K562 (cell line): ENCODE results near the gene PDE5A. TPM values are rescaled to one million over a fixed set of nuclear protein-coding genes. Genes with fewer than 3 reads are reported as not detected.

Experiments
- ATAC-seq: fragments of 200-7000 bp; cut with Tn5 transposase; 3 replicates; pipeline ENCODE4 v1.9.1; 2020; ENCODE audit warnings: moderate library complexity
- BruUV-seq: library from RNA; stranded (reverse); fragments of 400-500 nt; replicated peaks from 2 replicates; lab custom pipeline; 2021; lab: Mats Ljungman, UMichigan
- CTCF ChIA-PET: fragments of 300-600 bp; formaldehyde crosslinking; extraction: SDS; loops from one replicate; lab custom pipeline; 2021; ENCODE audit warnings: low intra/inter-chr PET ratio; lab: Yijun Ruan, JAX
- POLR2A ChIA-PET: fragments of 300-600, 350-650 bp; sonication (Branson Sonifier 250); formaldehyde crosslinking; extraction: SDS; loops from one replicate; lab custom pipeline; 2021; ENCODE audit warnings: antibody characterized with exemption, inconsistent platforms; lab: Yijun Ruan, JAX
- DNase-seq, 4 experiments: peaks; one replicate each; pipeline versions ENCODE4 v3.0.0 to v3.0.0-alpha.2; 2011 to 2018; ENCODE audit warnings: low spot score in 3 of 4, mixed read lengths in 3 of 4; ENCODE audit errors: extremely low read depth in 1 of 4
- FAIRE-seq: peaks from 2 replicates; lab custom pipeline; 2011; peaks lifted over from hg19 to GRCh38; lab: Jason Lieb, UNC
- H2AFZ ChIP-seq: 2 replicates; pipeline ENCODE4 v1.6.0; 2011; ENCODE audit warnings: low read depth, low read length, control low read depth, inconsistent platforms
- H3K27ac ChIP-seq: fragments of 200-600 bp; 3 replicates; pipeline ENCODE4 v1.8.0; 2011; ENCODE audit warnings: low read depth, mild to moderate bottlenecking, control low read depth, inconsistent platforms, low read length, moderate library complexity, mixed read lengths; ENCODE audit errors: extremely low read depth
- H3K27me3 ChIP-seq, 2 experiments: fragments of 300-600 bp in 1 of 2; 2 replicates in 1 of 2; 3 replicates in 1 of 2; pipeline versions ENCODE4 v1.6.0 to v1.8.0; 2011; ENCODE audit warnings: inconsistent platforms in 2 of 2, low read length in 2 of 2, mild to moderate bottlenecking in 1 of 2, mixed read lengths in 1 of 2, moderate library complexity in 1 of 2; ENCODE audit not compliant: control insufficient read depth in 2 of 2, insufficient read depth in 2 of 2
- H3K36me3 ChIP-seq: fragments of 300-600 bp; 3 replicates; pipeline ENCODE4 v1.8.0; 2011; ENCODE audit warnings: mild to moderate bottlenecking, low read length, inconsistent platforms; ENCODE audit not compliant: control insufficient read depth, insufficient read depth
- H3K4me1 ChIP-seq, 2 experiments: fragments of 200-600 bp in 1 of 2; replicated peaks in 1 of 2; 2 replicates in 1 of 2; 3 replicates in 1 of 2; pipeline versions ENCODE4 v1.5.1 to v1.8.0; 2011; ENCODE audit warnings: inconsistent platforms in 2 of 2, low read length in 2 of 2, mild to moderate bottlenecking in 1 of 2, mixed read lengths in 1 of 2, moderate library complexity in 1 of 2; ENCODE audit not compliant: control insufficient read depth in 2 of 2, insufficient read depth in 2 of 2
- H3K4me2 ChIP-seq: 2 replicates; pipeline ENCODE4 v1.6.1; 2011; ENCODE audit warnings: low read length, control low read depth, inconsistent platforms, mixed read lengths; ENCODE audit not compliant: insufficient read depth
- H3K4me3 ChIP-seq: fragments of 200-600 bp; sonication (generic), shearing (Covaris generic); 2 replicates; pipeline ENCODE4 v1.5.1; 2016; ENCODE audit warnings: control low read depth, inconsistent platforms
- H3K79me2 ChIP-seq: fragments of 200-600 bp; 3 replicates; pipeline ENCODE4 v1.8.0; 2011; ENCODE audit warnings: low read length, inconsistent platforms; ENCODE audit not compliant: control insufficient read depth, insufficient read depth
- H3K9ac ChIP-seq, 2 experiments: 2 replicates each; pipeline versions ENCODE4 v1.6.0 to v1.6.1; 2011; ENCODE audit warnings: low read depth in 2 of 2, low read length in 2 of 2, control low read depth in 1 of 2, inconsistent platforms in 1 of 2, mild to moderate bottlenecking in 1 of 2, mixed read lengths in 1 of 2; ENCODE audit not compliant: insufficient read depth in 1 of 2
- H3K9me1 ChIP-seq: one replicate; pipeline ENCODE4 v1.6.0; 2011; ENCODE audit warnings: inconsistent platforms, mild to moderate bottlenecking, low read length, moderate library complexity; ENCODE audit not compliant: control insufficient read depth, insufficient read depth
- H3K9me3 ChIP-seq: replicated peaks from 2 replicates; pipeline ENCODE4 v1.5.1; 2011; ENCODE audit warnings: low read depth, low read length, inconsistent platforms; ENCODE audit not compliant: control insufficient read depth, insufficient read depth
- H4K20me1 ChIP-seq: replicated peaks from 2 replicates; pipeline ENCODE4 v1.6.1; 2011; ENCODE audit warnings: low read length, inconsistent platforms, mixed read lengths; ENCODE audit not compliant: control insufficient read depth, insufficient read depth
- LEF1 ChIP-seq: fragments of 450-650 bp; IDR thresholded peaks from 2 replicates; pipeline ENCODE4 v1.6.1; 2016; ENCODE audit warnings: mild to moderate bottlenecking
- MCM7 ChIP-seq, 2 experiments: fragments of 450-650 bp; IDR thresholded peaks; 2 replicates each; pipeline ENCODE4 v1.6.1; 2016 to 2018
- MIER1 ChIP-seq: fragments of 450-650 bp; IDR thresholded peaks from 2 replicates; pipeline ENCODE4 v1.6.1; 2016; ENCODE audit warnings: antibody characterized with exemption, mild to moderate bottlenecking, low read depth
- POLR2AphosphoS5 ChIP-seq: IDR thresholded peaks from 2 replicates; pipeline ENCODE4 v1.6.1; 2011; ENCODE audit warnings: mild to moderate bottlenecking, low read depth, low read length, moderate library complexity; ENCODE audit not compliant: control insufficient read depth, insufficient read depth
- RBM14 ChIP-seq: fragments of 200-400 bp; formaldehyde crosslinking; IDR thresholded peaks from 2 replicates; pipeline ENCODE4 v1.6.1; 2018; ENCODE audit warnings: low read depth, mild to moderate bottlenecking, low read length, moderate library complexity, borderline replicate concordance; ENCODE audit not compliant: insufficient read depth
- RBM25 ChIP-seq: fragments of 200-400 bp; formaldehyde crosslinking; IDR thresholded peaks from 2 replicates; pipeline ENCODE4 v1.6.1; 2018; ENCODE audit warnings: low read length, low read depth, moderate library complexity; ENCODE audit not compliant: severe bottlenecking
- SUPT5H ChIP-seq: fragments of 450-650 bp; IDR thresholded peaks from 2 replicates; pipeline ENCODE4 v1.6.1; 2016
- in situ Hi-C: fragments of 300-500 bp; cut with MboI; formaldehyde crosslinking; loops from 4 replicates; pipeline ENCODE4 v1.15.0; 2018; ENCODE audit warnings: inconsistent platforms, mixed read lengths
- intact Hi-C: fragments of 100-400 bp; cut with micrococcal nuclease; formaldehyde crosslinking; loops from 2 replicates; pipeline ENCODE4 v1.14.2; 2022
- polyA plus RNA-seq, 8 experiments: library from polyadenylated mRNA; depleted of rRNA in 4 of 8; stranded (reverse) in 5 of 8; unstranded in 3 of 8; fragments of >200 nt; fragmentation: Nextera tagmentation in 2 of 8; fragmentation: Illumina TruSeq in 1 of 8; extraction: Ambion mirVana in 2 of 8; extraction: Trizol in 1 of 8; gene quantifications; 2 replicates each; pipeline versions ENCODE4 v1.2.1 to v1.2.3, GENCODE V29; 2011 to 2014; ENCODE audit warnings: inconsistent platforms in 1 of 8, missing spikeins in 1 of 8
- total RNA-seq, 7 experiments: library from RNA; depleted of rRNA in 6 of 7; stranded (reverse); fragments of >200 nt in 6 of 7; fragmentation: Illumina TruSeq in 2 of 7; extraction: Trizol in 2 of 7; gene quantifications; 2 replicates each; pipeline versions ENCODE4 v1.2.1 to v1.2.3, GENCODE V29; 2011 to 2021; ENCODE audit warnings: low replicate concordance in 1 of 7
- TF ChIP-seq, protein P1 (sequence below): fragments of 250-450 bp; sonication (Bioruptor Pico); IDR thresholded peaks from 2 replicates; pipeline ENCODE4 v1.8.0; 2022; ENCODE audit warnings: inconsistent platforms
- TF ChIP-seq, protein P2 (sequence below): fragments of 250-450 bp; sonication (Bioruptor Pico); IDR thresholded peaks from 2 replicates; pipeline ENCODE4 v1.8.0; 2021; ENCODE audit warnings: moderate library complexity, mild to moderate bottlenecking, inconsistent platforms
- TF ChIP-seq, protein P3 (sequence below), 2 experiments: fragments of 150-350 bp in 1 of 2; IDR thresholded peaks; 2 replicates each; pipeline ENCODE4 v1.6.1; 2012 to 2016; ENCODE audit warnings: low read depth in 2 of 2, low read length in 2 of 2, mild to moderate bottlenecking in 1 of 2, moderate library complexity in 1 of 2
- TF ChIP-seq, protein P4 (sequence below): fragments of 250-450 bp; sonication (Bioruptor Pico); IDR thresholded peaks from 2 replicates; pipeline ENCODE4 v1.4.0; 2020; ENCODE audit warnings: mild to moderate bottlenecking

PDE5A gene
- total and polyA plus RNA-seq, 9 of the 15 experiments (the other 6 are each of a cell fraction or from before 2014, with no cell fraction given): 0.07 to 1.9 (median 0.29) TPM

DNA sequence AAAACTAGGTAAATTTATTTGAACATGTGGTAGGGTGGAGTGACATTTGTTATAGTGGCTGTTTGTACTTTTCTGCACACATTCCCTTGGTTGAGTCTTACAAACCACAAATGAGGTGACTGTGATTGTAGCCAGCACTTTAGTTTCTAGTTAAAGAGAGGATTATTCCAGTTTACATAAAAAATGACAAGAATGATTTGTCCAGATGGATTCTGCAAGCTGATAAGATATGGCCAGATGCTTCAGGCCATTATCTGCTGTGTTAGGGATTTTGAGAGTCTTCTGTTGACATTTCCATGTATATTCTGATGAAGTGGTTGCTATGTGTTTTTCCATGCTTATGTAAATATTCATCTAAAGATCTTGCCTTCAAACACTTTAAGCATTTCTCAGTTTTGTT, 31.0 kb upstream of the PDE5A start:
- H3K79me2 ChIP-seq: no peaks in the 10 kb centered on the region
- ATAC-seq (no peak), FAIRE-seq (no peak), DNase-seq (no peak)
- intact Hi-C loops: no loop called here
- H3K4me1 ChIP-seq: no peaks in the 10 kb centered on the region
- H3K27ac ChIP-seq: no peak overlapping the region
- ChIA-PET POLR2A (no interaction called here), CTCF (no interaction called here)
- no peak overlapping the region for H3K9ac ChIP-seq
- no peaks in the 10 kb centered on the region for H3K27me3 ChIP-seq
- H3K9me3 ChIP-seq: no peaks in the 10 kb centered on the region
- no peaks in the 10 kb centered on the region for H3K9me1 ChIP-seq
- H4K20me1 ChIP-seq: no peaks in the 10 kb centered on the region
- H3K4me2 ChIP-seq: no peak overlapping the region
- TF ChIP-seq SUPT5H: no peak
- TF ChIP-seq MCM7 (IDR thresholded peaks at IDR 0.05): no peak
- TF ChIP-seq, protein P1, sequence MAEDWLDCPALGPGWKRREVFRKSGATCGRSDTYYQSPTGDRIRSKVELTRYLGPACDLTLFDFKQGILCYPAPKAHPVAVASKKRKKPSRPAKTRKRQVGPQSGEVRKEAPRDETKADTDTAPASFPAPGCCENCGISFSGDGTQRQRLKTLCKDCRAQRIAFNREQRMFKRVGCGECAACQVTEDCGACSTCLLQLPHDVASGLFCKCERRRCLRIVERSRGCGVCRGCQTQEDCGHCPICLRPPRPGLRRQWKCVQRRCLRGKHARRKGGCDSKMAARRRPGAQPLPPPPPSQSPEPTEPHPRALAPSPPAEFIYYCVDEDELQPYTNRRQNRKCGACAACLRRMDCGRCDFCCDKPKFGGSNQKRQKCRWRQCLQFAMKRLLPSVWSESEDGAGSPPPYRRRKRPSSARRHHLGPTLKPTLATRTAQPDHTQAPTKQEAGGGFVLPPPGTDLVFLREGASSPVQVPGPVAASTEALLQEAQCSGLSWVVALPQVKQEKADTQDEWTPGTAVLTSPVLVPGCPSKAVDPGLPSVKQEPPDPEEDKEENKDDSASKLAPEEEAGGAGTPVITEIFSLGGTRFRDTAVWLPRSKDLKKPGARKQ (CRISPR knock-in tag): no peak
- TF ChIP-seq, protein P2, sequence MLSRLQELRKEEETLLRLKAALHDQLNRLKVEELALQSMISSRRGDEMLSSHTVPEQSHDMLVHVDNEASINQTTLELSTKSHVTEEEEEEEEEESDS (CRISPR knock-in tag): no peak
- no peak for TF ChIP-seq RBM25
- TF ChIP-seq RBM14: no peak
- TF ChIP-seq LEF1: no peak
- no peak for TF ChIP-seq MIER1
- TF ChIP-seq, protein P3, sequence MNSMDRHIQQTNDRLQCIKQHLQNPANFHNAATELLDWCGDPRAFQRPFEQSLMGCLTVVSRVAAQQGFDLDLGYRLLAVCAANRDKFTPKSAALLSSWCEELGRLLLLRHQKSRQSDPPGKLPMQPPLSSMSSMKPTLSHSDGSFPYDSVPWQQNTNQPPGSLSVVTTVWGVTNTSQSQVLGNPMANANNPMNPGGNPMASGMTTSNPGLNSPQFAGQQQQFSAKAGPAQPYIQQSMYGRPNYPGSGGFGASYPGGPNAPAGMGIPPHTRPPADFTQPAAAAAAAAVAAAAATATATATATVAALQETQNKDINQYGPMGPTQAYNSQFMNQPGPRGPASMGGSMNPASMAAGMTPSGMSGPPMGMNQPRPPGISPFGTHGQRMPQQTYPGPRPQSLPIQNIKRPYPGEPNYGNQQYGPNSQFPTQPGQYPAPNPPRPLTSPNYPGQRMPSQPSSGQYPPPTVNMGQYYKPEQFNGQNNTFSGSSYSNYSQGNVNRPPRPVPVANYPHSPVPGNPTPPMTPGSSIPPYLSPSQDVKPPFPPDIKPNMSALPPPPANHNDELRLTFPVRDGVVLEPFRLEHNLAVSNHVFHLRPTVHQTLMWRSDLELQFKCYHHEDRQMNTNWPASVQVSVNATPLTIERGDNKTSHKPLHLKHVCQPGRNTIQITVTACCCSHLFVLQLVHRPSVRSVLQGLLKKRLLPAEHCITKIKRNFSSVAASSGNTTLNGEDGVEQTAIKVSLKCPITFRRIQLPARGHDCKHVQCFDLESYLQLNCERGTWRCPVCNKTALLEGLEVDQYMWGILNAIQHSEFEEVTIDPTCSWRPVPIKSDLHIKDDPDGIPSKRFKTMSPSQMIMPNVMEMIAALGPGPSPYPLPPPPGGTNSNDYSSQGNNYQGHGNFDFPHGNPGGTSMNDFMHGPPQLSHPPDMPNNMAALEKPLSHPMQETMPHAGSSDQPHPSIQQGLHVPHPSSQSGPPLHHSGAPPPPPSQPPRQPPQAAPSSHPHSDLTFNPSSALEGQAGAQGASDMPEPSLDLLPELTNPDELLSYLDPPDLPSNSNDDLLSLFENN (IDR thresholded peaks at IDR 0.05; ENCODE audit: low read depth in 2 of 2, low read length in 2 of 2): no peak
- no peak for TF ChIP-seq POLR2AphosphoS5
- TF ChIP-seq, protein P4, sequence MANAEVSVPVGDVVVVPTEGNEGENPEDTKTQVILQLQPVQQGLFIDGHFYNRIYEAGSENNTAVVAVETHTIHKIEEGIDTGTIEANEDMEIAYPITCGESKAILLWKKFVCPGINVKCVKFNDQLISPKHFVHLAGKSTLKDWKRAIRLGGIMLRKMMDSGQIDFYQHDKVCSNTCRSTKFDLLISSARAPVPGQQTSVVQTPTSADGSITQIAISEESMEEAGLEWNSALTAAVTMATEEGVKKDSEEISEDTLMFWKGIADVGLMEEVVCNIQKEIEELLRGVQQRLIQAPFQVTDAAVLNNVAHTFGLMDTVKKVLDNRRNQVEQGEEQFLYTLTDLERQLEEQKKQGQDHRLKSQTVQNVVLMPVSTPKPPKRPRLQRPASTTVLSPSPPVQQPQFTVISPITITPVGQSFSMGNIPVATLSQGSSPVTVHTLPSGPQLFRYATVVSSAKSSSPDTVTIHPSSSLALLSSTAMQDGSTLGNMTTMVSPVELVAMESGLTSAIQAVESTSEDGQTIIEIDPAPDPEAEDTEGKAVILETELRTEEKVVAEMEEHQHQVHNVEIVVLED (CRISPR knock-in tag): no peak
- TF ChIP-seq, all 486 proteins: peak for 0
- Histone ChIP-seq H3K36me3 (no peaks in the 10 kb centered on the region), H2AFZ (no peak overlapping the region), H3K4me3 (no peak overlapping the region)
- no TSS peak for BruUV-seq
- in situ Hi-C loops: no loop called here
